MM.1S (cell line): Measurements from ENCODE around the gene AFAP1.

Experiments used
- DNase-seq: peaks from one replicate; pipeline ENCODE4 v3.0.0-alpha.2; 2015
- H2AFZ ChIP-seq: fragments of 300-600 bp; sonication (generic); 2 replicates; pipeline ENCODE4 v1.6.0; 2016; ENCODE audit warnings: antibody characterized with exemption, low read length
- H3F3A ChIP-seq: fragments of 300-600 bp; sonication (generic); 2 replicates; pipeline ENCODE4 v1.6.1; 2016; ENCODE audit warnings: mild to moderate bottlenecking, antibody characterized with exemption, low read length, moderate library complexity, mixed read lengths; ENCODE audit not compliant: insufficient read depth
- H3K27ac ChIP-seq: fragments of 300-600 bp; sonication (generic); 2 replicates; pipeline ENCODE4 v1.5.1; 2016; ENCODE audit warnings: mild to moderate bottlenecking, low read length
- H3K27me3 ChIP-seq: fragments of 300-600 bp; sonication (generic); replicated peaks from 2 replicates; pipeline ENCODE4 v1.6.0; 2016; ENCODE audit warnings: low read length; ENCODE audit not compliant: insufficient read depth
- H3K36me3 ChIP-seq: fragments of 300-600 bp; sonication (generic); replicated peaks from 2 replicates; pipeline ENCODE4 v1.6.1; 2016; ENCODE audit warnings: mild to moderate bottlenecking, low read length, mixed read lengths; ENCODE audit not compliant: insufficient read depth
- H3K4me1 ChIP-seq: fragments of 300-600 bp; sonication (generic); 2 replicates; pipeline ENCODE4 v1.6.1; 2016; ENCODE audit warnings: low read length, mixed read lengths
- H3K4me2 ChIP-seq: fragments of 300-600 bp; sonication (generic); 2 replicates; pipeline ENCODE4 v1.6.0; 2016; ENCODE audit warnings: low read depth, low read length
- H3K4me3 ChIP-seq: fragments of 300-600 bp; sonication (generic); 2 replicates; pipeline ENCODE4 v1.5.1; 2016; ENCODE audit warnings: low read length, mixed read lengths
- H3K79me2 ChIP-seq: fragments of 300-600 bp; sonication (generic); 2 replicates; pipeline ENCODE4 v1.6.1; 2016; ENCODE audit warnings: mixed run types, low read length, mixed read lengths
- H3K9ac ChIP-seq: fragments of 300-600 bp; sonication (generic); 2 replicates; pipeline ENCODE4 v1.6.1; 2016; ENCODE audit warnings: low read length, mixed read lengths
- H3K9me2 ChIP-seq: fragments of 300-600 bp; sonication (generic); replicated peaks from 2 replicates; pipeline ENCODE4 v1.6.1; 2016; ENCODE audit warnings: mild to moderate bottlenecking, low read length, mixed read lengths; ENCODE audit not compliant: insufficient read depth
- H3K9me3 ChIP-seq: fragments of 300-600 bp; sonication (generic); replicated peaks from 2 replicates; pipeline ENCODE4 v1.6.1; 2016; ENCODE audit warnings: mild to moderate bottlenecking, low read length, mixed read lengths; ENCODE audit not compliant: insufficient read depth
- H4K20me1 ChIP-seq: fragments of 300-600 bp; sonication (generic); 2 replicates; pipeline ENCODE4 v1.6.1; 2016; ENCODE audit warnings: mild to moderate bottlenecking, low read length, moderate library complexity, mixed read lengths; ENCODE audit not compliant: insufficient read depth
- EZH2 ChIP-seq: fragments of 300-600 bp; sonication (generic); optimal IDR thresholded peaks from 2 replicates; pipeline ENCODE3; 2017; ENCODE audit warnings: low read depth, mild to moderate bottlenecking, antibody characterized with exemption, low read length, mixed read lengths
- EZH2phosphoT487 ChIP-seq: fragments of 300-600 bp; sonication (generic); IDR thresholded peaks from 2 replicates; pipeline ENCODE4 v1.6.1; 2018; ENCODE audit warnings: antibody characterized with exemption, low read length
- TF ChIP-seq, protein P1 (sequence below): fragments of 300-600 bp; sonication (generic); IDR thresholded peaks from 2 replicates; pipeline ENCODE4 v1.5.1; 2016; ENCODE audit warnings: antibody characterized with exemption, low read length, mixed read lengths

AFAP1 gene

DNA sequence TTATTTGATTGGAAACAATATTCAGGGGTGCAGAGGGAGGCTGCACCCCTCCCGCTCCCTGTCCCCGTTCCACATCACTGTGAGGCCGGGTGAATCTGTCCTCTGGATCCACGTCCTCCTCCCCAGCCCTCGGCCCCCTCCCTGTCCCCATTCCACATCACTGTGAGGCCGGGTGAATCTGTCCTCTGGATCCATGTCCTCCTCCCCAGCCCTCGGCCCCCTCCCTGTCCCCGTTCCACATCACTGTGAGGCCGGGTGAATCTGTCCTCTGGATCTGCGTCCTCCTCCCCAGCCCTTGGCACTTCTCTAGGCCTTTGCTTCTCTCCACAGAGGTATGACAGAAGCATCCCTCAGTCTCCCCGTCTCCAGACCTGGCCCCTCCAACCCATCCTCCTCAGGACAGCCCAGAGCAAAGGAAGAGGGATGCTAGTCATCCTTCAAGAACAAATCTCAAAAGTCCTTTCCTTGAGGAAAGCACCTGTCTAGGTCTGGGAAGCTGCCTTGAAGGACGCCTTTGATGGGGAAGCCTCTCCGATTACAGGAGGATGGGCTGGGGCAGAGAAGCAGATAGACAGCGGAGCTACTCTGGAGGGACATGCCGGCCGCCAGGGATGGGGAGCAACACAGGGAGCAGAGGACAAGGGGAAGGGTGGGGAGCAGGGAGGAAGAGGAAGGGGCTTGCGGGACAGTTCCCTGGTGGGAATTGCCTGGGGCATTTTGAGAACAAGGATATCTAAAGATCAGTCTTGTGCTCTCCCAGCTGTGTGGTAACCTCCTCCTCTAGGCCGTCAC lies 10.8 kb upstream of the AFAP1 start:
- Histone ChIP-seq H3F3A (no peaks in the 10 kb centered on the region), H3K79me2 (no peaks in the 10 kb centered on the region), H3K4me3 (no peak overlapping the region), H3K4me1 (no peaks in the 10 kb centered on the region), H2AFZ (no peak overlapping the region), H3K27ac (no peak overlapping the region), H3K4me2 (no peak overlapping the region), H3K9me3 (no peaks in the 10 kb centered on the region), H3K9me2 (no peaks in the 10 kb centered on the region), H3K36me3 (no peaks in the 10 kb centered on the region), H3K9ac (no peak overlapping the region), H4K20me1 (no peaks in the 10 kb centered on the region), H3K27me3 (peaks cover 70% of the 10 kb centered on the region)
- DNase-seq, result no peak
- TF ChIP-seq EZH2phosphoT487 (no peak), EZH2 (no peak)
- TF ChIP-seq, protein P1, sequence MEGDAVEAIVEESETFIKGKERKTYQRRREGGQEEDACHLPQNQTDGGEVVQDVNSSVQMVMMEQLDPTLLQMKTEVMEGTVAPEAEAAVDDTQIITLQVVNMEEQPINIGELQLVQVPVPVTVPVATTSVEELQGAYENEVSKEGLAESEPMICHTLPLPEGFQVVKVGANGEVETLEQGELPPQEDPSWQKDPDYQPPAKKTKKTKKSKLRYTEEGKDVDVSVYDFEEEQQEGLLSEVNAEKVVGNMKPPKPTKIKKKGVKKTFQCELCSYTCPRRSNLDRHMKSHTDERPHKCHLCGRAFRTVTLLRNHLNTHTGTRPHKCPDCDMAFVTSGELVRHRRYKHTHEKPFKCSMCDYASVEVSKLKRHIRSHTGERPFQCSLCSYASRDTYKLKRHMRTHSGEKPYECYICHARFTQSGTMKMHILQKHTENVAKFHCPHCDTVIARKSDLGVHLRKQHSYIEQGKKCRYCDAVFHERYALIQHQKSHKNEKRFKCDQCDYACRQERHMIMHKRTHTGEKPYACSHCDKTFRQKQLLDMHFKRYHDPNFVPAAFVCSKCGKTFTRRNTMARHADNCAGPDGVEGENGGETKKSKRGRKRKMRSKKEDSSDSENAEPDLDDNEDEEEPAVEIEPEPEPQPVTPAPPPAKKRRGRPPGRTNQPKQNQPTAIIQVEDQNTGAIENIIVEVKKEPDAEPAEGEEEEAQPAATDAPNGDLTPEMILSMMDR, result no peak

DNA sequence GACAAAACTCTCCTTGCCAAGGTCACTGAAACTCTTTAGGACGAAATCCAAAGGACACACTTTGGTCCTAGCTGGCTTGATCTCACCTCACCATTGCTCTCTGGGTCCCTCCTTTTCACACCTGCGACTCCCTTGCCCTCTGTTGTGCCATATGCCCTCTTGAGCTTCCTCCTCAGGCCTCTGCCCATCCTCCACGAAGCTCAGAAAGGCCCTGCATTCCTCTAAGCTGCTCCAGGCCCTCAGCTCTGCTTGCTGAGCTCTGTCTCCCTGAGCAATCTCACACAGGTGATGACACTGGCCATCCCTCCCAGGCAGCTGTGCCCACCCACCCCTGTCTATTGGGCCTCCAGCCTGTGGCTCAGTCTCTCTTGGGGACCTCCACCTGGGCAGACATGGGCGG lies 10.1 kb upstream of the AFAP1 start:
- Histone ChIP-seq H3K9me2 (no peaks in the 10 kb centered on the region), H3K9me3 (no peaks in the 10 kb centered on the region), H2AFZ (no peak overlapping the region), H3K27me3 (peaks cover 76% of the 10 kb centered on the region), H3F3A (no peaks in the 10 kb centered on the region), H3K4me3 (no peak overlapping the region), H4K20me1 (no peaks in the 10 kb centered on the region), H3K27ac (no peak overlapping the region), H3K4me2 (no peak overlapping the region), H3K79me2 (no peaks in the 10 kb centered on the region), H3K4me1 (no peaks in the 10 kb centered on the region), H3K9ac (no peak overlapping the region), H3K36me3 (no peaks in the 10 kb centered on the region)
- TF ChIP-seq EZH2phosphoT487, result no peak
- TF ChIP-seq EZH2, result no peak
- TF ChIP-seq, protein P1, result no peak
- no peak for DNase-seq

GRCh38 chr4:7947927-7948326 lies 8.3 kb upstream of the AFAP1 start:
- Histone ChIP-seq H3K4me3 (no peak overlapping the region), H3K36me3 (no peaks in the 10 kb centered on the region), H3F3A (no peaks in the 10 kb centered on the region), H3K27ac (no peak overlapping the region), H3K4me2 (no peak overlapping the region), H4K20me1 (no peaks in the 10 kb centered on the region), H3K9ac (no peak overlapping the region), H3K27me3 (peaks cover 83% of the 10 kb centered on the region), H3K4me1 (no peaks in the 10 kb centered on the region), H3K79me2 (no peaks in the 10 kb centered on the region), H3K9me3 (no peaks in the 10 kb centered on the region), H3K9me2 (no peaks in the 10 kb centered on the region), H2AFZ (no peak overlapping the region)
- TF ChIP-seq EZH2phosphoT487 (no peak), EZH2 (no peak)
- TF ChIP-seq, protein P1, result no peak
- no peak for DNase-seq
